ENCODE measurements around the gene APOO. TPM values are rescaled to one million over a fixed set of nuclear protein-coding genes. Genes with fewer than 3 reads are reported as not detected.
A peak's percentile ranks its signal among the peaks of the same experiment; 100 is the strongest.

APOO gene
- total RNA-seq, 2 donors from 2014 or later = 7.5 to 9.9 TPM

DNA sequence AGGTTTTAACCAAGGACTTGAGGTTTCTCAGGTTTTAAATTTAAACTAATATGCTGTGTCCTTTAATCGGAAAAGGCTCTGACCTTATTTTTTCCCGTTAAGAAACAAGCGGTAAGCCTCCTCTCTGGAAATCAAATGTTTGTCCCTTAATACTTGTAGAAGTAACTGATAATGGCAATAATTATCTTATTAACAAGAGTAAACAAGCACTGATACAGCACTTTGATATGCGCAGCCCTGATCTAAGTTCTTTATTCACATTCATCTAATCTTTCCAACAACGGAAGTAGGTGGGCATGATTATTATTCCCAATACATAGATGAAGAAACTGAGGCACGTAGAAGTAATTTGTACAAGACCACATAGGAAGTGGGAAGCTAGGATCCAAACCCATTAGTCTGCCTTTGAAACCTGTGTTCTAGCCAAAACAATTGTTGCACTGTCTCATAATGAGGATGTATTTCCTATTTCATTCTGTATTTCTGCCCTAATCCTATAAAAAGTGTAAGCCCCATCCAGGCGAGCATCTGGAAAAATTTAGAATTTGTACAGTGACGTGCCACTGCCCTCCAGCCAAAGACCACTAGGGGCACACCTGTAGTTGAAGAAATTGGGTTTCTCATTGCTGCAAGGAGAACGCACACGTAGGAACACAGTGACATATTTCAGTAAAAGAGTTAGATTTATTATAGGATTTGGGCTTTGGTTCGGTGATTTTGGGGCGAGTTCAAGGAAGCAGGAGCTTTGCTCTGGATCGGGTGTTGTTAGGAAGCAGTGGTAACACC, 674 bp upstream of the APOO start:
- intact Hi-C loops (cut with DNase I) = loop anchor here (10.0 kb wide), 1 partner anchor 214 kb away; no protein-coding TSS in a partner anchor
- ATAC-seq (no peak), DNase-seq (peak in 3 of 4 donors; percentile 11 to 20 (median 17))
- Histone ChIP-seq H3K4me3 (no peak overlapping the region), H3K27me3 (no peaks in the 10 kb centered on the region), H3K9me3 (no peaks in the 10 kb centered on the region), H3K27ac (peak overlapping the region; percentile 80 to 93 (median 88)), H3K36me3 (replicated peaks in 1 of 2; ENCODE audit: insufficient read depth in 1 of 2, low read depth in 2 of 2) (no peaks in the 10 kb centered on the region), H3K4me1 (peaks cover 17% of the 10 kb centered on the region)
- WGBS, 2 donors = 17 to 26% methylated on average over 13 of the region's 13 CpGs
- TF ChIP-seq, protein P1, sequence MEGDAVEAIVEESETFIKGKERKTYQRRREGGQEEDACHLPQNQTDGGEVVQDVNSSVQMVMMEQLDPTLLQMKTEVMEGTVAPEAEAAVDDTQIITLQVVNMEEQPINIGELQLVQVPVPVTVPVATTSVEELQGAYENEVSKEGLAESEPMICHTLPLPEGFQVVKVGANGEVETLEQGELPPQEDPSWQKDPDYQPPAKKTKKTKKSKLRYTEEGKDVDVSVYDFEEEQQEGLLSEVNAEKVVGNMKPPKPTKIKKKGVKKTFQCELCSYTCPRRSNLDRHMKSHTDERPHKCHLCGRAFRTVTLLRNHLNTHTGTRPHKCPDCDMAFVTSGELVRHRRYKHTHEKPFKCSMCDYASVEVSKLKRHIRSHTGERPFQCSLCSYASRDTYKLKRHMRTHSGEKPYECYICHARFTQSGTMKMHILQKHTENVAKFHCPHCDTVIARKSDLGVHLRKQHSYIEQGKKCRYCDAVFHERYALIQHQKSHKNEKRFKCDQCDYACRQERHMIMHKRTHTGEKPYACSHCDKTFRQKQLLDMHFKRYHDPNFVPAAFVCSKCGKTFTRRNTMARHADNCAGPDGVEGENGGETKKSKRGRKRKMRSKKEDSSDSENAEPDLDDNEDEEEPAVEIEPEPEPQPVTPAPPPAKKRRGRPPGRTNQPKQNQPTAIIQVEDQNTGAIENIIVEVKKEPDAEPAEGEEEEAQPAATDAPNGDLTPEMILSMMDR (IDR thresholded peaks at IDR 0.05) = peak in 4 of 7 experiments; percentile 28 to 41 (median 34)
- no peak for TF ChIP-seq POLR2A (IDR thresholded peaks at IDR 0.05)

DNA sequence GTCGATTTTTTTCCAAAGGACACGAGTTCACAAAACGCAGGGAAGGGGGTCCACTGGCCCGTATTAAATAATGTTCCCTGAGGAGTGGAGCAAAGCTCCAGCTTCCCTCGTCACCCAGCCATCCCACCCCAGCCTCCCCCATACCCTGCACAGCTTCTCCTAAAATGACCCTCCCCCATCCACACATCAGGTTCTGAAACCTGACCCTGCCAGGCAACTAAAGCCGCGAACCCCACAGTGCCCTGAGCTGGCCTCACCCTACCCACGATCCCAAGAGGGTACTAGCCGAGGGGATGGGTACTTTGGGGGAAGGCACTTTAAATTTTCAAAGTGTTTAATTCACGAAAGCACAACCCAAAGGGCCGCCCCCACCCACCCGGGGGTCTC, 634 bp downstream of the APOO start:
- 0 to 1% methylated on average over 4 to 12 of the region's 12 CpGs for WGBS, 2 donors

DNA sequence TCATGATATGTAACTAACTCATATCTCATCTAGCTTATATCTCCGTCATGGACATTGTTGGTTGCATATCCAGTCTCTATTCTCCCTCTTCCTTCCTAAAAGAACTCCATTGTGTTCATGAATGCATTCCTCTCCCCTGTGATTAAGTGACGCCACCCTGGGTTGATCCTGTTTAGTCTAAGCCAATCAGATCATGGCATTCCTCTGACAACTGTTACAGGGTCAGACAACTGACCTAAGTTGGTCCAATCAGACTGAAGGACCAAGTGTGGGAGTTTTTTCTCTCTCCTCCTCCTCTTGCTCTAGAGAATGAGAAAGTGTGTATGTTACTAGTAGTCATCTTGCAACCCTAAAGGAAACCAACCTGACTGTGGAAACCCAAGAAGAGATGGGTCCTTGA, 3.6 kb downstream of the APOO start:
- DNase-seq = no peak
- peaks cover 24% of the 10 kb centered on the region for H3K4me1 ChIP-seq
- 26 to 49% methylated on average over 2 of the region's 2 CpGs for WGBS, 2 donors
- no peak for ATAC-seq
- H3K9me3 ChIP-seq = no peaks in the 10 kb centered on the region
- intact Hi-C loops (cut with DNase I) = loop anchor here (10.0 kb wide), 1 partner anchor 209 kb away; no protein-coding TSS in a partner anchor
- H3K4me3 ChIP-seq = no peak overlapping the region
- no peaks in the 10 kb centered on the region for H3K27me3 ChIP-seq
- no peaks in the 10 kb centered on the region for H3K36me3 ChIP-seq (replicated peaks in 1 of 2; ENCODE audit: insufficient read depth in 1 of 2, low read depth in 2 of 2)
- TF ChIP-seq, protein P1 (IDR thresholded peaks at IDR 0.05) = no peak
- no peak for TF ChIP-seq POLR2A (IDR thresholded peaks at IDR 0.05)
- H3K27ac ChIP-seq = peak overlapping the region in 1 of 4 donors; percentile 1

More for the DNA sequence above, 634 bp downstream of the APOO start:
- ATAC-seq (no peak), DNase-seq (no peak)
- peak overlapping the region; percentile 7 to 24 for H3K4me3 ChIP-seq
- H3K4me1 ChIP-seq = peaks cover 19% of the 10 kb centered on the region
- no peaks in the 10 kb centered on the region for H3K36me3 ChIP-seq (replicated peaks in 1 of 2; ENCODE audit: insufficient read depth in 1 of 2, low read depth in 2 of 2)
- peak overlapping the region; percentile 80 to 93 (median 88) for H3K27ac ChIP-seq
- no peaks in the 10 kb centered on the region for H3K27me3 ChIP-seq
- H3K9me3 ChIP-seq = no peaks in the 10 kb centered on the region
- intact Hi-C loops (cut with DNase I) = loop anchor here (10.0 kb wide), 1 partner anchor 212 kb away; no protein-coding TSS in a partner anchor
- TF ChIP-seq POLR2A (IDR thresholded peaks at IDR 0.05) = no peak
- TF ChIP-seq, protein P1 (IDR thresholded peaks at IDR 0.05) = no peak

DNA sequence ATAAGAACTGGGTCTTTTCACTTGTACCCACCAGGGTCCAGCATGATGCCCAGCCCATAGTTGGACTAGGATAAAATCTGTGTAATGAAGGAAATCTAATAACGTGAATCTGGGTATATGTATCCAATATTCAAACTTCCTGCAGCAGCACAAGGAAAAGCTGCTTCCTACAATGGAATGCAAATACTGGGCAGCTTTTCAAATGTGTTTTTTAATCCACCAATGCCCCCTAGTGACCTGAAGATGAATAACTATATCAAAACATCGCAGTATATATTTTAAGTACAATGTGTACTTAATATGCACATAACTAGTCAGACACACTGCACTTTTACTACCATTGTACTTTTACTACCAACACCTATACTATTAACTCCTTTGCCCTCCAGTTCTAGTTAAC, 5.3 kb downstream of the APOO start:
- Histone ChIP-seq H3K4me1 (peaks cover 17% of the 10 kb centered on the region), H3K36me3 (replicated peaks in 1 of 2; ENCODE audit: insufficient read depth in 1 of 2, low read depth in 2 of 2) (no peaks in the 10 kb centered on the region), H3K27ac (peak overlapping the region in 3 of 4 donors; percentile 43 to 74 (median 65)), H3K27me3 (no peaks in the 10 kb centered on the region), H3K9me3 (no peaks in the 10 kb centered on the region), H3K4me3 (no peak overlapping the region)
- ATAC-seq = peak; percentile 77
- DNase-seq = peak in 1 of 4 donors; percentile 32
- intact Hi-C loops (cut with DNase I) = loop anchor here (10.0 kb wide), 1 partner anchor 208 kb away; no protein-coding TSS in a partner anchor
- WGBS, 2 donors = 0% methylated on average over 2 of the region's 2 CpGs
- TF ChIP-seq, protein P1 (IDR thresholded peaks at IDR 0.05) = peak in 6 of 7 experiments; percentile 11 to 86 (median 62)
- TF ChIP-seq POLR2A (IDR thresholded peaks at IDR 0.05) = no peak
